Dedifferentiated amniotic fluid mesenchymal stem cell (primary cell): ENCODE results near the gene TBX3.

Source experiments
- DNase-seq: peaks from one replicate; pipeline ENCODE4 v3.0.0-alpha.2; 2016; ENCODE audit errors: extremely low spot score

The TBX3 gene

GRCh38 chr12:114668151-114668885 is 15.7 kb downstream of the TBX3 start:
- no peak for DNase-seq

DNA sequence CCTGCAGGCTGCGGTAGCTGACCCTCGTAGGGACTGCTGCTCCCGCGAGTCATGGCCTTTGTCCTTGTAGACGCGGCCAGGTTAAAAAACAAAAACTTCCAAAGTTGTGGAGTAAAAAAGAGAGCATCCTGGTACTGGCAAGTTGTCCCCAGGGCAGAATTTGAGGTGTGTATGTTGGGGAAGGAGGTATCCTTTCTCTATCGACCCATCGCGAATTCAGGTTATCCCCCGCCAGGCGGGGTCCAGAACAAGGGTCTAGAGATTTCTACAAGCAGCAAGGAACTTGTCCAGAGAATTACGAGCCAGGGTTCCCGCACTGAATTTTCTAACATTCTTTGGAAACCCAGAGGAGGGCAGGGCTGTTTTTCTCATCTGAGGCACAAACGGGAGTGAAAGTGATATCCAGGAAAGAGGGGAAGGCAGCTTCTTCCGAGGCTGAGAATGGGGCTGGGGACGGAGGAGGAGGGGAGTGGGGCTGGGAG is 16.3 kb downstream of the TBX3 start:
- DNase-seq, result no peak

GRCh38 chr12:114666746-114667668 is 17.0 kb downstream of the TBX3 start:
- DNase-seq, result no peak

DNA sequence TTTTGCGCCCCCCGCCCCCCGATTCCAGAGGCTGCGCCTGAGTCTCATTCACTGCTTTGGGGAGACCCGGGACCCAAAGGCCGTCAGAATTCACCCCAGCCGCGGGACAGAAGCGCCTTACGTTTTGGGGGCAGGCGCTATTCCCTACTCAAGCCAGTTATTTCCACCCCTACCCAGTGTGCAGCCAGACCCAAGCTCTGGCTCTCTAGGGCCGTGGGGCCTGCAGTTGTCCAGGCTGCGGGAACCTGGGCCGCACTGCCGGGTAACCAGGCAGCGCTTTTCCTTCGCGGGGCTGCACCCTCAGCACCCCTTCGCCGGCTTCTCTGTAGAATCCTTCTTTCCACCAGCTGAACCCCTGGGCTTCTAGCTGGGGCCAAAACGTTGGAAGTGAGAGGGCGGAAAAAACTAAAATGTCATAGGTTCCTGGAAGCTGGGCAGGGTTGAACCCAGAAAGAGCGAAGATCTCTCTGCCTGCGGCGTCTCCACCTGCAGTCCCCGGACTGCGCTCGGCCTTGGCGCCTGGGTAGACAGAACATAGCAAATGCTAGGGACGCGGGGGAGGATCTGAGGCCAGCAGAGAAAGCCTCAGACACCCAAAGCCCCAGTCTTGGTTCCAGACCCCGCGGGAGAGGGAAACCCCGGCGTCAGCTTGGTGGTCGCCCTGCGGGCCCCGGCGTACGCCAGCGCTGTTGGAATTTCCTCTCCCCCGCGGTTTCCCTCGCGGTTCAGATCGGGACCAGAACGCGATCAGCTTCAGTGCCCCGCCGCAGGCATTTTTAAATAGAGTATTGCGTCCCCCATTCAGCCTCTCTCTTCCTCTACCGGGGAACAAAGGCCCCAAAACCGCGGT is 18.3 kb downstream of the TBX3 start:
- no peak for DNase-seq

DNA sequence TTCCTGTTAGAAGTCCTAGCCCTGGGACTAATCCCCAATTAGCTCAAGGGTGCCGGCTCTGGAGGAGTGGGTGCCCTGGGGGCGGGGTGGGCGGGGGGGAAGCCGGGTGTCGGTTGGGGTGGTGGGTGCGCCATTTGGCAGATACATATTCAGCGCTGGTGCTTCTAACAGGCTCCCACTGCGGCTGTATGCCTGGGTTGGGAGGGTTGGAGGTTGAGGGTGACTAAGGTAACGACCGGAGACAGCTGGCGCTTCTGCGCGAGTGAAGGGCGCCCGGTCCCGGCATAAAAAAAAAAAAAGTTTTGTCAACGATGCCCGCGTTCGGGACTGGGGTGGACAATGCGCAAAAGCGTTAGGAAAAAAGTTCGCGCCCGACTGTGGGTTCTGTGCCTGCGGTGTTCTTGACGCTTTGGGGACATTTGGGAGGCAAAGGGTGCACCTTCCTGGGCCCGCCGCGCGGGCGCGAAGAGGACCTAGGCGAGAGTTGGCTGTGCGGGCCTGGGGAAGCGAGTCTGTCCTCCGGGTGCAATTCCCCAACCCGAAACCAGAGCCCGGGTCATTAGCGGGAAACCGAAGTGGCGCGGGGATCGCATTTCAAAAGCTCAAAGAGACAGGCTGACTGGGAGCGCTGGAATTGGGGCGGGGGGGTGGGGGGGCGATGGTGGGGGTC is 19.2 kb downstream of the TBX3 start:
- DNase-seq, result no peak

- peak; percentile 90 for DNase-seq
Observed at GRCh38 chr12:114662512-114663177, 21.3 kb downstream of the TBX3 start.

DNA sequence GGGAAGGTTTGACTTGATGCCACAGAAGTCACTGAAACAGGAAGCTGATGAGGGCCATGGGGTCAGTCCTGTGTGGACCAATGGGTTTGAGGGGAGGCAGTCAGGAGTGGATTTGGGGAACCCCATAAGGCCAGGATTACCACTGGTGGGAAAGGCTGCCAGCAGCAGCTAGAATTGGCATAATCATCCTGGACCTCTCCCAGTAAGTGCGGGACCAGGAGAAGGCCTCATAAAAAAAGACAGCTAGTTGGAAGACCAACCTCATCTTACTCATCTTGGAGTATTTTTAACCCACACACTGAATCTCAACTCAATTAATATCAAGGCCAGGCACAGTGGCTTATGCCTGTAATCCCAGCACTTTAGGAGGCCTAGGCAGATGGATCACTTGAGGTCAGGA is 22.7 kb downstream of the TBX3 start:
- DNase-seq, result no peak

DNA sequence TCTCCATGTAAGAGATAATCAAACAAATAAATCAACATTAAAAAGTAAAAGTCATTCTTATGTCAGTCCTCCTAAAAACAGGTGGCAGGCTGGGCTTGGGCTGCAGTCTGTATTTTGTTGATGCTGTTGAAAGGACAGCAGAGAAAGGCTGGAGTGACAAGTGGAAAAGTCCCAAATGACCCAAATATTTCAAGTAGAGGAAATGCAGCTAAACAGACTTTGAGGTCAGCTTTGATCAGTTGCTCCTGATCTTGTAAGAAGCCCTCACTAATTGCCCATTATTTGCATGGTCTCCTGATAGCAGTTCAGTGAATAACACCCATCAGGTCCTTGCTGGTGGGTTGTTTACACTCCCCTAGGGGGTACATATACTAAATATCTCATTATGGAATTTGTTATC is 24.9 kb downstream of the TBX3 start:
- DNase-seq, result no peak

DNA sequence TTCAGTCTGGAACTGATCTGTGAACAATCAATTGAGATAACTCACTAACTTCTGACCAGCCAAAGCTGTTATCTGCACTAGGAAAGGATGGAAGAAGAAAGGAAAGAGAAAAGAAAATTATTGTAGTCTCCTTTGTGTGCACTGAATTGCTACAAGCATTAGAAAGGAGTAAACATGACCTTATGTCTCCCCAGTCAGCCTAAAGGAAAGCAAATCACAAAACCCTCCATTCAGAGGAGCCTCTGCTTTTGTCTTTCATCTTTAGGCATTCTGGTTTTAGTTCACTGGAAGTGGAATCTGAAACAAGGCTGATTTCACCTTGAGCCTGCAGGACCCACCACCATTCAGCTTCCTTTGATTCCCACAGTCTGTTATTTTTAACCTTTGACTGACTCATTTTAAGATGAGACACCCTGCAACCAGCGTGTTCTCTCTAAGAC is 26.0 kb downstream of the TBX3 start:
- no peak for DNase-seq

DNA sequence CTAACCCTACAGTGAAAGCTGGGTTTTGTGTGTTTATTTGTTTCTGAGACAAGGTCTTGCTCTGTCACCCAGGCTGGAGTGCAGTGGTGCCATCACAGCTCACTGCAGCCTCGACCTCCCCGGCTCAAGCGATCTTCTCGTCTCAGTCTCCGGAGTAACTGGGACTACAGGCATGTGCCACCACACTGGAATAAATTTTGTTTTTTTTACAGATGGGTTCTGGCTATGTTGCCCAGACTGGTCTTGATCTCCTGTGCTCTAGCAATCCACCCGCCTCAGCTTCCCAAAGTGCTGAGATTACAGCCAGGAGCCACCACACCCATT is 26.4 kb downstream of the TBX3 start:
- DNase-seq, result no peak

GRCh38 chr12:114656906-114657596 is 26.9 kb downstream of the TBX3 start:
- no peak for DNase-seq

DNA sequence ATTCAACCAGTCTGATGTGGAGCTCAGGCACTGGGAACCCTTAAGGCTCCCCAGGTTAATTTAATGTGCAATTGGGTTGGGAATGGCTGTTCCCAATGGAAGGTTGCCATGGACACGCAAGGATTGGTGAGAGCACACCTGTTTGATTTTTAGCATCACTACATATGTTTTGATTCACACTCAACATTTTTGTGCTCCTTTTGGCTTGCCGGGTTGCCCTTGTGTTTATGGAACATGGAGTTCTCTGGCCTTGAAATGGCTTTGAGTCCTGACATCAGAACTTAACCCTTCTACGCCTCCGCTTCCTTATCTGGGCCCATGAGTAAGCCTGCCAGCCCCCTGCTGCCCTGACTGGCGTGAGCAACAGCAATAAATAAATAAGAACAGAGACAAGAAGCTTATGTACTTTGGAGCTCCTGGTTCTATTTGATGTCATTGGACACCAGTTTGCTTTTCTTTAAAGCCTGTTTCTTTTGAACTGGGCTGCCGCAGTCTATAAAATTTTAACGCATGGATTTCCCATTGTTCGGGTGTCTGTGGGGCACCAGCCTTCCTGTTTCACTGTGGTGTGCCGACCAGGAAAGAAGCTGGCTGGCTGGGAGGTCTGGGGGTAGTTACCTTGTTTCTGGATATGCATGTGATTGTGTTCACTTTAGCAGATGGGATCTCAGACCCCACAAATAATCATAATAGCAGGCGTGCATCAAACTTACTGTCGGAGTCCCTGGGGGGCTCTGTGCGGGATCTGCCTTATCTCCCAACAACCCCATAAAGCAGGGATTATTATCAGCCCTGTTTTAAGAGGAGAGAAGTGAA is 27.8 kb downstream of the TBX3 start:
- DNase-seq, result no peak

DNA sequence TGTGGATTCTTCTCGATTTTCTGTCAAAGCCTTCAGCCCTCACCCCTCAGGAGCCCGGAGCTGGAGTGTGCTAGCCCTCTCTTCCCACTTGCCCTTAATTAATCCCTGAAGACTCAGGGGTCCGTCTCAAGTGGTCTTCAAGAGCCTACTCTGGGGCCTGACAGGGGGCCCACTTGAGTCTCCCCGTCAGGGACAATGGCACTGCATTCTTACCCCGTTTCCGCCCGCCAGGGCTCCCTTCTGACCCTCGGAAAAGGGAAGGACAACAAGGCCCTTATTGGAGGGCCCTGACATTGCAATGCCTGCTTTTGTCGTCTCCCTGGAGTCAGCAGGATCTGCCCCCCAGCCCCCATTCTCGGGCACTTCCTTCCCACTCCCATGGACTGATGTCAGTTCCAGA is 34.4 kb downstream of the TBX3 start:
- DNase-seq, result no peak

DNA sequence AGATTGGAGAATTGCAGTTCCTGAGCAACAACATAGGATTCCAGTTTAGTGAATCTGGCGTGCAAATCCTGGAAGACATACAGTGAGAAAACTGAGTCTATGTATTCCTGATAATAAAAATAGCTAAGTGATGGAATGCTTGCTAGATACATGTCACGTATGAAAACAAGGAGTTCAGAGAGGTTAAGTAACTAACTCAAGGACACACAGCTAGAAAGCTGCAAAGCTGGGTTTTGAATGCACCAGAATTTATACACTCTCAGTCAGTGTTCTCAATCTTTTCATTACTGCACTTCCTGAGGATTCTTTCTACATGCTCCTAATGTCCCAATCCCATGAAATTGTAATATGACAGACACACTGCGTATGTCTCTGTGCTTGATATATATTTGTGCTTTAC is 35.3 kb downstream of the TBX3 start:
- DNase-seq, result no peak

DNA sequence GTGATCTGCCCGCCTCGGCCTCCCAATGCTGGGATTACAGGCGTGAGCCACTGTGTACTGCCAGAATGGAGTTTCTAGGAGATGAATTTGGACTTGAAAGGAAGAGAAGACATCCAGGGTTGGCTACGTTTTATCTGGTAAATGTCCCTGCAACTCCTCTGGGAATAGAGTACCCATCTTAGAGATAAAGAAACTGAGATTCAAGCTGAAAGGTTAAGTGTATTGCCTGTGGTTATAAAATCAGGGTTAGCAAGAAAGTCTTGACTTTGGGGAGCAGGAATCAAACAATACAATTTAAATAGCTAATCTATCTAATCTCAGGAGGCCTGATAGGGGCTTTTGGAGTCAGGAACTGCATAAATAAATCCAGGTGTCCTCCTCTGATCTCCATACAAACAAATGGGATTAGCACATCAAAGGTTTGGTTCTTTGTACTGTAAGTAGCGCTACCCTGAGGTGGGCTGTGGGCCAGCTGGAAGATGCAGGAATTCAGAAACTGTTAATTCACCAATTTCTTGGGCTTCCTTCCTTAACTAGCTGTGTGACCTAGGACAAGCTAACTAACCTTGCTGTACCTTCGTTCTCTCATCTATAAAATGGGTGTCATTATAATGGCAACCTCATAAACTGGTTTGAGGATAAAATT is 45.1 kb downstream of the TBX3 start:
- DNase-seq, result no peak

- DNase-seq, result no peak
Observed at GRCh38 chr12:114636723-114637480, 47.1 kb downstream of the TBX3 start.

DNA sequence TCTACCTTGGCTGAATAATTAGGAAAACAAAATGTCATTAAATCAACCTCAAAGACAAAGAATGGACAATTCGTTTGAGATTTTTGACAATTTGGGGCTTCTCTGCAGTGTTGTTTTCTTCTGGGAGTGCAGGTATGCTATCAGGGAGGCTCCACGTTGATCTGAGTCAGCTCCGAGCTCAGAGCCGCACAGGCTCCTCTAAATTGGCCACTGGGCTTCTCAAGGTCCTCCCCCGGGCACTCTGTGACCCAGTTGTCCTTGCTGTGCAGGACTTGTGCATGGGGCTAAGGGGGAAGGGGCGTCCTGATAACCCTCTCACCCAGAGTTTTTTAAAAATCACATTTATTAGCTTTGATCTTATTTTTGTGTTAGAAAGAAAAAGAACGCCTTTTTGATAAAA is 52.7 kb downstream of the TBX3 start:
- no peak for DNase-seq

DNA sequence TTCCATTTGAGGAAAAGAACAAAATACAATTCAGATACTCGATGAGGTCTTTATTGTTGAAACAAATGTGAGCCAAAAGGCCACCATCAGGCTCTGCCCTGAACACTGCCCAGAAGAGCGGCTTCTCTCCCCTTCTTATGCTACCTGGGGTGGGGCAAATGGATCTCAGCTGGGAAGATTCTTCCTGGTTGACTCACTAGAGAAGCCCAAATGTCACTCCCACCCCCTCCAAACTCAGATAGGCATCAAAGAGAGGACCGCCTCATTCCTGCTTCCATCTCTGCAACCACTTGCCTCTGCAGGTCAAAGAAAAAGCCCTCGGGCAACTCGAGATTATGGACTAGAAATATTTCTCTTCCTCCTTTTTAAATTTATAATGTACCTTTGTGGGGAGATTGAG is 55.8 kb downstream of the TBX3 start:
- no peak for DNase-seq
